H9 (cell line): Measurements from ENCODE around the gene RPS17. TPM values are rescaled to one million over a fixed set of nuclear protein-coding genes. Genes with fewer than 3 reads are reported as not detected.

Experiments used
- DNase-seq: peaks from one replicate; pipeline ENCODE4 v3.0.0-alpha.2; 2017
- H2AFZ ChIP-seq: one replicate; pipeline ENCODE4 v1.6.1; 2013; ENCODE audit warnings: mild to moderate bottlenecking, low read length, control low read depth, moderate library complexity
- H2AK5ac ChIP-seq: 2 replicates; pipeline ENCODE4 v1.6.1; 2013; ENCODE audit warnings: low read length, control low read depth, mixed read lengths; ENCODE audit not compliant: insufficient read length
- H2BK120ac ChIP-seq: one replicate; pipeline ENCODE4 v1.6.1; 2013; ENCODE audit warnings: low read depth, mild to moderate bottlenecking, low read length, control low read depth, inconsistent platforms; ENCODE audit not compliant: poor library complexity, severe bottlenecking
- H2BK12ac ChIP-seq: 2 replicates; pipeline ENCODE4 v1.6.1; 2013; ENCODE audit warnings: low read length, control low read depth, mixed read lengths, low read depth; ENCODE audit not compliant: insufficient read length
- H2BK15ac ChIP-seq: 2 replicates; pipeline ENCODE4 v1.6.1; 2013; ENCODE audit warnings: low read depth, low read length, control low read depth
- H2BK20ac ChIP-seq: one replicate; pipeline ENCODE4 v1.6.1; 2013; ENCODE audit warnings: low read depth, mild to moderate bottlenecking, low read length, control low read depth, inconsistent platforms; ENCODE audit not compliant: poor library complexity, severe bottlenecking
- H2BK5ac ChIP-seq: 2 replicates; pipeline ENCODE4 v1.6.1; 2013; ENCODE audit warnings: low read length, control low read depth, mixed read lengths; ENCODE audit not compliant: insufficient read length
- H3K14ac ChIP-seq: 2 replicates; pipeline ENCODE4 v1.6.1; 2013; ENCODE audit warnings: low read length, control low read depth; ENCODE audit not compliant: insufficient read depth
- H3K18ac ChIP-seq: 2 replicates; pipeline ENCODE4 v1.6.1; 2013; ENCODE audit warnings: low read depth, mild to moderate bottlenecking, mixed read lengths, low read length, control low read depth; ENCODE audit not compliant: insufficient read length
- H3K23ac ChIP-seq: 2 replicates; pipeline ENCODE4 v1.6.1; 2013; ENCODE audit warnings: low read length, control low read depth, mixed read lengths, low read depth; ENCODE audit not compliant: insufficient read length
- H3K23me2 ChIP-seq: 2 replicates; pipeline ENCODE4 v1.6.1; 2013; ENCODE audit warnings: low read depth, mild to moderate bottlenecking, mixed read lengths, low read length, control low read depth; ENCODE audit not compliant: insufficient read length, poor library complexity, severe bottlenecking
- H3K27ac ChIP-seq: 2 replicates; pipeline ENCODE4 v1.5.1; 2013; ENCODE audit warnings: low read length, control low read depth, mixed read lengths, low read depth; ENCODE audit not compliant: insufficient read length
- H3K27me3 ChIP-seq: 2 replicates; pipeline ENCODE4 v1.6.1; 2013; ENCODE audit warnings: low read length, control low read depth, inconsistent platforms; ENCODE audit not compliant: insufficient read depth
- H3K4ac ChIP-seq: 2 replicates; pipeline ENCODE4 v1.6.1; 2013; ENCODE audit warnings: low read depth, mild to moderate bottlenecking, control low read depth, inconsistent platforms, low read length, moderate library complexity
- H3K4me1 ChIP-seq: 2 replicates; pipeline ENCODE4 v1.6.1; 2013; ENCODE audit warnings: low read length, control low read depth, inconsistent platforms; ENCODE audit not compliant: insufficient read depth
- H3K4me2 ChIP-seq: 2 replicates; pipeline ENCODE4 v1.6.1; 2013; ENCODE audit warnings: low read length, control low read depth, mixed read lengths; ENCODE audit not compliant: insufficient read length, insufficient read depth
- H3K56ac ChIP-seq: 2 replicates; pipeline ENCODE4 v1.6.1; 2013; ENCODE audit warnings: low read depth, mild to moderate bottlenecking, mixed read lengths, low read length, control low read depth; ENCODE audit not compliant: insufficient read length
- H3K79me1 ChIP-seq: 2 replicates; pipeline ENCODE4 v1.6.1; 2013; ENCODE audit warnings: low read depth, mild to moderate bottlenecking, moderate library complexity, low read length, control low read depth, inconsistent platforms; ENCODE audit not compliant: insufficient read depth, poor library complexity, severe bottlenecking
- H3K79me2 ChIP-seq: 2 replicates; pipeline ENCODE4 v1.6.1; 2013; ENCODE audit warnings: low read length, control low read depth, inconsistent platforms; ENCODE audit not compliant: insufficient read depth
- H3K9ac ChIP-seq: 2 replicates; pipeline ENCODE4 v1.6.1; 2013; ENCODE audit warnings: low read length, control low read depth, mixed read lengths; ENCODE audit not compliant: insufficient read length; ENCODE audit errors: extremely low read depth
- H3K9me3 ChIP-seq: one replicate; pipeline ENCODE4 v1.6.1; 2013; ENCODE audit warnings: low read depth, low read length, inconsistent platforms; ENCODE audit not compliant: control insufficient read depth
- H3T11ph ChIP-seq: one replicate; pipeline ENCODE4 v1.6.1; 2013; ENCODE audit warnings: mild to moderate bottlenecking, low read length, control low read depth, inconsistent platforms
- H4K20me1 ChIP-seq: one replicate; pipeline ENCODE4 v1.6.1; 2013; ENCODE audit not compliant: control insufficient read depth, insufficient read length, insufficient read depth
- H4K5ac ChIP-seq: 2 replicates; pipeline ENCODE4 v1.6.1; 2013; ENCODE audit warnings: low read depth, mild to moderate bottlenecking, mixed read lengths, low read length, control low read depth; ENCODE audit not compliant: insufficient read length
- H4K8ac ChIP-seq: replicated peaks from 2 replicates; pipeline ENCODE4 v1.6.1; 2013; ENCODE audit warnings: low read length, control low read depth, mixed read lengths, low read depth; ENCODE audit not compliant: insufficient read length
- H4K91ac ChIP-seq: 2 replicates; pipeline ENCODE4 v1.6.1; 2013; ENCODE audit warnings: low read depth, mild to moderate bottlenecking, moderate library complexity, mixed read lengths, low read length, control low read depth; ENCODE audit not compliant: insufficient read length
- H3K27ac Mint-ChIP-seq, 3 experiments: 2 replicates in 2 of 3; 3 replicates in 1 of 3; pipeline ENCODE4 v1.8.0; 2020 to 2021; ENCODE audit warnings: mixed read lengths in 3 of 3, mild to moderate bottlenecking in 1 of 3, moderate library complexity in 1 of 3
- H3K27me3 Mint-ChIP-seq: 2 replicates; pipeline ENCODE4 v1.8.0; 2021; ENCODE audit warnings: low read depth, mild to moderate bottlenecking, moderate library complexity, mixed read lengths
- H3K36me3 Mint-ChIP-seq, 3 experiments: 2 replicates in 2 of 3; 3 replicates in 1 of 3; pipeline ENCODE4 v1.8.0; 2020 to 2021; ENCODE audit warnings: low read depth in 3 of 3, mixed read lengths in 3 of 3; ENCODE audit not compliant: insufficient read depth in 1 of 3
- H3K4me1 Mint-ChIP-seq, 2 experiments: 2 replicates each; pipeline ENCODE4 v1.8.0; 2020; ENCODE audit warnings: mixed read lengths in 2 of 2
- H3K4me3 Mint-ChIP-seq, 2 experiments: 2 replicates in 1 of 2; 3 replicates in 1 of 2; pipeline ENCODE4 v1.8.0; 2020 to 2021; ENCODE audit warnings: mild to moderate bottlenecking in 2 of 2, mixed read lengths in 2 of 2, moderate library complexity in 1 of 2
- H3K9me3 Mint-ChIP-seq, 2 experiments: 2 replicates in 1 of 2; 3 replicates in 1 of 2; pipeline ENCODE4 v1.8.0; 2020; ENCODE audit warnings: mild to moderate bottlenecking in 2 of 2, mixed read lengths in 2 of 2, moderate library complexity in 1 of 2
- WGBS: extraction: QIAGEN DNeasy Blood & Tissue Kit; methylation state at CpG from one replicate; pipeline ENCODE4 v1.1.7; 2013; ENCODE audit warnings: missing lambda C conversion rate, low lambda C conversion rate, mixed read lengths; ENCODE audit not compliant: insufficient read length; ENCODE audit errors: extremely low coverage; 5-methylcytosine and 5-hydroxymethylcytosine counted together
- total RNA-seq: library from RNA; stranded (reverse); gene quantifications from 2 replicates; pipeline ENCODE4 v1.2.1, GENCODE V29; 2021
- TF ChIP-seq, protein P1 (sequence below): fragments of 200-600 bp; sonication (generic); conservative IDR thresholded peaks from 3 replicates; pipeline ENCODE4 v1.8.0; 2021; ENCODE audit warnings: antibody characterized with exemption, mild to moderate bottlenecking

RPS17 gene
- total RNA-seq, 1 experiment from 2014 or later: 2,597 TPM

DNA sequence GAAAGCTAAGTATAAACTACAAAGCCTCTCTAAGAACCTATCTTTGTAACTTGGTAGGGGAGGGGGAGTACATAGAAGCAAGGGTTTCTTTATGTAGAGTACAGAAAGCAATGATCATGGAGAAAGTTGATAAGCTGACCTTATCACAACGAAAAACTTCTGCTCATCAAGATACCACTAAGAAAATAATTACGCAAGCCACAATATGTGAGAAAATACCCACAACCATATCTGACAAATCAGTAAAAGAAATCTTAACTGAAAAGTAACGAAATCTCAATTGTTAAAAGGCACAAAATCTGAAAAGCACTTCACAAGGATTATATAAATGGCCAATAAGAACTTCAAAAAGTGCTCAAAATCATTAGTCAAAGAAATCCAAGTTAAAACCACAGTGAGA lies 35.1 kb upstream of the RPS17 start:
- Histone ChIP-seq H4K91ac (no peak overlapping the region), H2BK5ac (no peak overlapping the region), H3K27me3 (no peaks in the 10 kb centered on the region), H4K8ac (no peak overlapping the region), H3K79me1 (no peaks in the 10 kb centered on the region), H3K4me2 (no peak overlapping the region), H3K18ac (no peak overlapping the region), H3K79me2 (no peaks in the 10 kb centered on the region), H4K5ac (no peak overlapping the region), H4K20me1 (no peaks in the 10 kb centered on the region), H3K9ac (no peak overlapping the region), H3K23me2 (peaks cover 4% of the 10 kb centered on the region), H3T11ph (no peak overlapping the region), H3K4me1 (no peaks in the 10 kb centered on the region; the same call in 1 of the 2 replicates), H3K9me3 (no peaks in the 10 kb centered on the region), H2BK120ac (no peak overlapping the region), H2BK15ac (no peak overlapping the region), H3K14ac (no peak overlapping the region), H2AFZ (no peak overlapping the region), H2AK5ac (no peak overlapping the region), H2BK12ac (no peak overlapping the region), H3K27ac (no peak overlapping the region), H2BK20ac (no peak overlapping the region), H3K23ac (no peak overlapping the region), H3K56ac (no peak overlapping the region), H3K4ac (no peak overlapping the region)
- peaks cover 17 to 22% of the 10 kb centered on the region in 2 experiments for H3K4me1 Mint-ChIP-seq
- no peaks in the 10 kb centered on the region for H3K36me3 Mint-ChIP-seq
- TF ChIP-seq, protein P1, sequence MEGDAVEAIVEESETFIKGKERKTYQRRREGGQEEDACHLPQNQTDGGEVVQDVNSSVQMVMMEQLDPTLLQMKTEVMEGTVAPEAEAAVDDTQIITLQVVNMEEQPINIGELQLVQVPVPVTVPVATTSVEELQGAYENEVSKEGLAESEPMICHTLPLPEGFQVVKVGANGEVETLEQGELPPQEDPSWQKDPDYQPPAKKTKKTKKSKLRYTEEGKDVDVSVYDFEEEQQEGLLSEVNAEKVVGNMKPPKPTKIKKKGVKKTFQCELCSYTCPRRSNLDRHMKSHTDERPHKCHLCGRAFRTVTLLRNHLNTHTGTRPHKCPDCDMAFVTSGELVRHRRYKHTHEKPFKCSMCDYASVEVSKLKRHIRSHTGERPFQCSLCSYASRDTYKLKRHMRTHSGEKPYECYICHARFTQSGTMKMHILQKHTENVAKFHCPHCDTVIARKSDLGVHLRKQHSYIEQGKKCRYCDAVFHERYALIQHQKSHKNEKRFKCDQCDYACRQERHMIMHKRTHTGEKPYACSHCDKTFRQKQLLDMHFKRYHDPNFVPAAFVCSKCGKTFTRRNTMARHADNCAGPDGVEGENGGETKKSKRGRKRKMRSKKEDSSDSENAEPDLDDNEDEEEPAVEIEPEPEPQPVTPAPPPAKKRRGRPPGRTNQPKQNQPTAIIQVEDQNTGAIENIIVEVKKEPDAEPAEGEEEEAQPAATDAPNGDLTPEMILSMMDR: no peak
- H3K27me3 Mint-ChIP-seq: peaks cover 21% of the 10 kb centered on the region
- H3K4me3 Mint-ChIP-seq: no peak overlapping the region
- no peaks in the 10 kb centered on the region for H3K9me3 Mint-ChIP-seq
- no peak for DNase-seq
- no peak overlapping the region for H3K27ac Mint-ChIP-seq
- WGBS: no CpG with 5 or more reads among the region's 3 CpGs
